ENCODE data around the gene KLHL28.

The KLHL28 gene, protein sequence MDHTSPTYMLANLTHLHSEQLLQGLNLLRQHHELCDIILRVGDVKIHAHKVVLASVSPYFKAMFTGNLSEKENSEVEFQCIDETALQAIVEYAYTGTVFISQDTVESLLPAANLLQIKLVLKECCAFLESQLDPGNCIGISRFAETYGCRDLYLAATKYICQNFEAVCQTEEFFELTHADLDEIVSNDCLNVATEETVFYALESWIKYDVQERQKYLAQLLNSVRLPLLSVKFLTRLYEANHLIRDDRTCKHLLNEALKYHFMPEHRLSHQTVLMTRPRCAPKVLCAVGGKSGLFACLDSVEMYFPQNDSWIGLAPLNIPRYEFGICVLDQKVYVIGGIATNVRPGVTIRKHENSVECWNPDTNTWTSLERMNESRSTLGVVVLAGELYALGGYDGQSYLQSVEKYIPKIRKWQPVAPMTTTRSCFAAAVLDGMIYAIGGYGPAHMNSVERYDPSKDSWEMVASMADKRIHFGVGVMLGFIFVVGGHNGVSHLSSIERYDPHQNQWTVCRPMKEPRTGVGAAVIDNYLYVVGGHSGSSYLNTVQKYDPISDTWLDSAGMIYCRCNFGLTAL

DNA sequence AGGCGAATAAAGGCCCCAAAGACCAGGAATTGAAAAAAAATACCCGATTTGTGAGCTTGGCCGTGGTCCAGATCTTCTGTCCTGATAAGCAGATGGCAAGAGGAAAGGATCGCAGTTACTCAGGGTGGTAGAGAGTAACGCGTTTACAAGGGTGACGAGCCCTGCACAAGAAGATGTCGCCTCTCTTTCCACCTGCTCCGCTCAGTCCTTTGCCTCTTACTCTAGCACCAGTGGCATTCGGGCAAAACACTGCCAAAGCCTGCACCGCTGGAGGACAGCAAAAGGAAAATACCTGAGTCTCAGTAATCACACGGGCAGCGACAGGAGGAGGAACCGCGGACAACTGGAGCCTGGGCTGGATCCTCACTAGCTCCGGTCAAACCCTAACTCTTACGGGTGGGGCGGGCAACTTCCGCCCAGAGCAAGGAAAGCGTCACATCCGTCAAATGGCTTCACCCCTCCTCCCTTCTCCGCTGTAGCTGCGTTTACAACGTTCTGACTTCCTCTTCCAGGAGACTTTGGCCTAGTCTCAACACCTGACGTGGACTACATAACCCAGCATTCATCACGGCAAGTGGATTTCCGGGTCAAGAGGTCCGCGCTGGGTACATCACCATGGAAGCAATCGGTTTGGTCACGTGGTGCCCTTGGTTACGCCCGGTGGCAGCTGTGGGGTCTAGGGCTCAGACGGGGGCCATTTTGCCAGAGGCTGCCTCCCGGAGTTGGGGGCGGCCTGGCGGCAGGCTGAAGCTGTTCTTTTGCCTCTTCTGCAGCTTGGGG, at the start of gene KLHL28, which contains the start of gene TOGARAM1:
Gene KLHL28 (minus strand): TSS at position 394 of the 780 bp plus-strand sequence. CDS start 16,019 bp downstream, outside the sequence.
Gene TOGARAM1 (plus strand): TSS at position 637 of the 780 bp plus-strand sequence. CDS start 232 bp downstream, outside the sequence.
- DNase-seq = peak; percentile 98 to 100

DNA sequence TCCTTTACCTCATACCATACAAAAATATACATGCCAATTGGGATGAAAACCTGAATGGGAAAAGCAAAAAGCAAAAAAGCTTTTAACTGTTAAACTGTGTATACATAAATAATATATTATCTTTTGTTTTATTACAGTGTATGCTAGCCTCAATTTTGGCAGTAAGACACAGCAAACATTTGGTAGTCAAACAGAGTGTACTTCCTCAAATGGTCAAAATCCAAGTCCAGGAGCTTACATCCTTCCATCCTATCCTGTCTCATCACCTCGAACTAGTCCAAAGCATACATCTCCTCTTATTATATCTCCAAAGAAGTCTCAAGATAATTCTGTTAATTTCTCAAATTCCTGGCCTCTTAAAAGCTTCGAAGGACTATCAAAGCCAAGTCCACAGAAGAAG, 42.2 kb upstream of the KLHL28 start:
- no peak for DNase-seq

DNA sequence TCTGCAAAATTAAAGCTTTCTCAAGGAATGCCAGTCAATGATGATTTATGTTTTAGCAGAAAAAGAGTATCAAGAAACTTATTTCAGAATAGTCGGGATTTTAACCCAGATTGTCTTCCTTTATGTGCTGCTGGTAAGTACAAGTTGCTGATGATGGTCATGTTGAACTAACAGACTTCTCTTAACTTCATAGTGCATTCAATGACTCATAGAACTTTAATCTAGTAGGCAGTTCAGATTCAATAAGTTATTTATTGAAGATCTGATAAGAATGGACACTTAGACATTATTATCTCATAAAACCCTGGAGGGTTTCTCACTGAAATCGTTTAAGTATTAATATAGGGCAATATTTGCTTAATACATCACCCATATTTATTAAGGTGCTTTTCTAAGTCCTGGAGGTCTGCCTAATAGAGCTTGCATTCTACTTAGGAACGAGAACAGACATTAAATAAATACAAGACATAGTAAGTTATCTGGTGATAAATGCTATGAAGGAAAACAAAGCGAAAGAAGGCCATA, 34.1 kb upstream of the KLHL28 start:
- DNase-seq = no peak

DNA sequence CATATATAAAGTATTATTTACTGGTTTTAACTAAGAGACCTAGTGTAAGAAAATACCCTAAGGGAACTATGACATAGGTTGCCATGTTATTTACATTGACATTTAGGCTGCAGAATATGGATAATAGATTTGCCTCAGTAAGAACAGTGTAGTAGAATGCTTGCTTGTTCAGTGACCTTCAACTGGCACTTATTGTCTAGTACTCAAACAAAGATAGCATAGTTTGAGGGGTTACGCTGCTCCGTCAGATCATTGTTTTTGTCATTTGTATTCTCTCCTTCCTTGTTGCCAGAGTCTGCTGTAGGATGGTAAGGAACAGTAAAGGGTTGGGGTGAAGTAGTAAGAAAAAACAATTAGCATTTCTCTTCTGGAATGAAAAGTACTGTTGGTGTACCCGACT, 33.4 kb upstream of the KLHL28 start:
- no peak for DNase-seq

DNA sequence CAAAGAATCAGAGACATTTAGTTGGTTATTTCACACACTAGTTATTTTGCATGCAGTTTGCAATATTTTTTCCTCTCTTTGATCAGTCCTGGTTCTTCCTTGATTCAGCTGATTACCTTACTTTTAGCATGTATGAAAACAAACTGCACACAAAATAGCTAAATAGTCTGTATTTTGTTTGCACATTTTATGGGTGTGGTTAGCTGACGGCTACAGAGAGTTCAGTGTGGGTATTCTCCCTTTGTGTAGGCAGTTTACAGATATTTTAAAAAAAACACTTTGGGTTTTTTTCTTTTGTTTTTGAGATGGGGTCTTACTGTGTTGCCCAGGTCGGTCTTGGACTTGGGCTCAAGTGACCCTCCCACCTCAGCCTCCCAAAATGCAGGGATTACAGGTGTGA, 28.8 kb upstream of the KLHL28 start:
- DNase-seq = no peak

DNA sequence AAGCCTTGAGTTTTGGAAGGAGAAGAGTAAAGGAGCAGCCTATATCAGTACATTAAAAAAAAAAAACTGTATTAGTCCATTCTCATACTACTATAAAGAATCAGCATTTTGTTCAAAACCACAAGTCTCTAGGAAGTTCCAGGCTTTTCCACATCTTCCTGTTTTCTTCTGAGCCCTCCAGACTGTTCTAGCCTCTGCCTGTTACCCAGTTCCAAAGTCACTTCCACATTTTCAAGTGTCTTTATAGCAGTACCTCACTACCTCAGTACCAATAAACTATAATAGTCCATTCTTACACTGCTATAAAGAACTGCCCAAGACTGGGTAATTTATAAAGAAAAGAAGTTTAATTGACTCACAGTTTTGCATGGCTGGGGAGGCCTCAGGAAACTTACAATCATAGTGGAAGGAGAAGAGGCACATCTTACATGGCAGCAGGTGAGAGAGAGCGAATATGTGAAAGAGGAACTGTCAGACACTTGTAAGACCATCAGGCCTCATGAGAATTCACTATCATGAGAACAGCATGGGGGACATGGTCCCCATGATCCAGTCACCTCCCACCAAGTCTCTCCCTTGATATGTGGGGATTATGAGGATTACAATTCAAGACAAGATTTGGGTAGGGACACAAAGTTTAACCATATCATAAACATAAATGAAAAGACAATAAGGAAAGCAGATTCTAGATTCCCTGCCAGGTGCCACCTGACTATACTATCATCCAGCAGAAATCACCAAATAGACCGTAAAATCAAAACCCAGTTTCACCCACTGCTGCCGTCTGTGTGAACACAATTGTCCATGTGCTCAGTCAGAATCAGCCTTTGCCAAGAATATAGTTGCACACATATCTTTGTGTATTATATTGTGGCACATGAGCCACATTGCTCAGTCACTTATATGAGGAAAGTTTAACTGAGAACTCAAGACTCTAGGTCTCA, 28.0 kb upstream of the KLHL28 start:
- DNase-seq = peak; percentile 67 to 69

DNA sequence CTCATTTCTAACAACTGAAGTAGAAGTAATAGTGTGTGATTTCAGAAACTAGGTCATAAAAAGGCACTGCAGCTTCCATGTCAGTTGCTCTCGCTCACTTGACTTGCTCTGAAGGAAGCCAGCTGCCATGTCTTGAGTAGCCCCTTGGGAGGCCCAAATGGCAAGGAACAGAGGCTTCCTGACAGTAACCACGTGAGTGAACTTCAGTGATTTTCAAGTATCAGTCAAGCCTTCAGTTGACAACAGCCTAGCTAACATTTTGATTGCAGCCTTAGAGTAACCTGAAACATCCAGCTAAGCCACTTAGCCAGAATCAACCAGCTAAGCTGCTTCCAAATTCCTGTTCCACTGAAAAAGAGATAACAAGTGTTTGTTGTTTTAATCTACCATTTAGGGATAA, 26.9 kb upstream of the KLHL28 start:
- DNase-seq = no peak

DNA sequence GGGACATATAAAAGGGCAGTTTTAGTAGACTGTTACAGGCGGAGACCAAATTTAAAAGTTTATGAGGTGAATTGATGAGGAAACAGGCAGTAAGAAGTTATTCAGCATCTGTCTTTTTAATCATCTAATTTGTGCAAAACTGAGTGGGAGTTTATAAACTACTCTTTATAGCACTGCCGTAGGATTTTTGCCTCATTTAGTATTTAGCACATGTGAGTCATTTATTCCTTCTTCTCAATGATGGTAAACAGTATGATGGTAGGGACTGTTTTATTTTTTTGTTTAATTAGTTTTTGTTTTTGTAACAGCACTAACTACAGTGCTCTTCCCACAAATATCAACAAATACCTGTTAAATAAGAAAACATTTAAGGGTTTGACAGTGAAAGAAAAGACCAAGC, 20.8 kb upstream of the KLHL28 start:
- DNase-seq = no peak

DNA sequence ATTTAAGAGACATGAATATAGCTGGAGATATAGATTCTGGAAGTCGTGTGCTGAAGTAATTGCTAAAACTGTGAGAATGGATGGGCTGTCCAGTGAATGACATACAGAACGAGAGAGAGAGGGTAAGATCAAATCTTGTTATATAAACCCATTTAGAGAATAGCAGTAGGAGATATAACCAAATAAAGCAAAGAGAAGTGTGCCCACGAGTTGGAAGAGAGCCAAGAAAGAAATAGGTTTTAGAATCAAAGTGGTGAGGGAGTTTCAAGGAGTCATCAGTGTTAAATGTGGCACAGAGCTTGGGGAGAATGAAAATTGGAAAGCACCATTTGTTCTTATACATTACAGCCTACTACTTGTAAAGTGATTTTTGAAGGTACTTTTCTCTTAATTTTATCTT, 19.5 kb upstream of the KLHL28 start:
- no peak for DNase-seq

DNA sequence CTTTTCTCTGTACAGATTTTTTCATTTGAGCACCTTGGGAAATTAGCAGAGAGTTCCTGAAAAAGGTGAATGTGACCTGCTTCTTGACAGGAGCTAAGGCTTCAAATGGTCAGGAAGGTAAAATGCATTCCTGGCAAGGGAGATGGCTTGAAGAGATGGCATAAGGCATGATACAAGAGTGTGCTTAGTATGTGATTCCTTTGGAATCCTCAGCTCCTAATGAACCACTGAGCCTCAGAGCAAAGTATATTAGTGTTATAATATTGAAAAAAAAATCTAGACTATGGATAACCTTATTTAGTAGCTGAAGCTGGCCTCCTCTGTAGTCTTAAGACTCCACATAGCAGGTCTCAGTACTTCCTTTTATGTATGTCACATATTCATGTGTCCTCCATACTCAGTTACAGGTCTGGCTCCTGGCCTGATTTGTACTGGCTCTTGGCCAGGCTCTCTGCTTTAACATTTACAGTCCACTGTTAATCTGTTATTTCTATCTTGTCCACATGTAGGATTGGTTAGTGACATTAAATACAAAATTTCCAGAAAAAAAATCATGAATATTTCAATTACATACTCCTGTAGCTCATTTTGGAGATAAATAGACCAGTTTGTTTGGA, 18.1 kb upstream of the KLHL28 start:
- DNase-seq = no peak

DNA sequence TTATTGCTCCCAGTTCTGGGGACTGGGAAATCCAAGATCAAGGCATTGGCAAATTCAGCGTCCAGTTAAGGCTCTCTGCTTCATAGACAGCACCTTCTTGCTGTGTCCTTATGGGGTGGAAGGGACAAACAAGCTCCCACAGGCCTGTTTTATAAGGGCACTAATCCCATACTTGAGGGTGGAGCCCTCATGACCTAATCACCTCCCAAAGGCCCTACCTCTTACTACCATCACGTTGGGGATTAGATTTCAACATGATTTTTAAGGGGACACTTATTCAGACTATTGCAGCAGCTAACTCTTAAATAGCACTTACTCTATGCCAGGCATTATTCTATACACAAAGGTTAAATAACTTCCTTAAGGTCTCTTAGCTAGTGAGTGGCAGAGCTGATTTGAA, 17.5 kb upstream of the KLHL28 start:
- DNase-seq = no peak

DNA sequence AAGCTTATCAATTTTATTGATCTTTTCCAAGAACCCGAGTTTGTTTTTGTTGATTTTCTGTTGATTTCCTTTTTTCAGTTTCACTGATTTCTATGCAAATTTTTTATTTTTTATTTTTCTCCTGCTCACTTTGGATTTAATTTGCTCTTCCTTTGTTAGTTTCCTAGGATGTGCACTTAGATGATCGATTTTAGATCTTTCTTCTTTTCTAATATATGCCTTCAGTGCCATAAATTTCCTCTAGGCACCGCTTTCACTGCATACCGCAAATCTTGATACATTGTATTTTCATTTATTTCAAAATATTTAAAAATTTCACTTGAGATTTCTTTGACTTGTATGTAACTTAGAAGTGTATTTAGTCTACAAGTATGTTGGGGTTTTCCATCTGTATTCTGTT, 9.7 kb upstream of the KLHL28 start:
- DNase-seq = no peak

DNA sequence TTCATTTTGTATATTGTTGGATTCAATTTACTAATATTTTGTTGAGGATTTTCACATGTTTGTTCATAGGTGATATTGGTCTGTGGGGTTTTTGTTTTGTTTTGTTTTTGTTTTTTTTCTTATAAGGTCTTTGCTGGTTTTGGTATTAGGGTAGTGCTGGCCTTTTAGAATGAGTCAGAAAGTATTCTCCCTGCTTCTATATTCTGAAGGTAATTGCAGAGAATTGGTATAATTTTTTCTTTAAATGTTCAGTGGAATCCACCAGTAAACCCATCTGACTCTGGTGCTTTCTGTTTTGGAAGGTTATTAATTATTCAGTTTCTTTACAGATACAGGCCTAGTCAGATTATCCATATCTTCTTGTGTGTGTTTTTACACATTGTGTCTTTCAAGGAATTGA, 9.2 kb upstream of the KLHL28 start:
- DNase-seq = no peak

DNA sequence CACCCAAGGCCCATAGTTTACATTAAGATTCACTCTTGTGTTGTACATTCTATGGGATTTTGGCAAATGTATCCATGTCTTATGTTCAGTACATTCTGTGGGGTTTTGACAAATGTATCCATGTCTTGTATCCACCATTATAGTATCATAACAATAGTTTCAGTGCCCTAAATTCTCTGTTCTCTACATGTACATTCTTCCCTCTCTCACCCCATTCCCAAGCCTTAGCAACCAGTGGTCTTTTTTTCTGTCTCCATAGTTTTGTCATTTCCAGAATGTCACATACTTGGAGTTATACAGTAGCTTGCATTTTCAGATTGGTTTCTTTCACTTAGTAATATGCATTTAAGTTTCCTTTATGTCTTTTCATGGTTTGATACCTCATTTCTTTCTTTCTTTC, 7.0 kb upstream of the KLHL28 start:
- no peak for DNase-seq

DNA sequence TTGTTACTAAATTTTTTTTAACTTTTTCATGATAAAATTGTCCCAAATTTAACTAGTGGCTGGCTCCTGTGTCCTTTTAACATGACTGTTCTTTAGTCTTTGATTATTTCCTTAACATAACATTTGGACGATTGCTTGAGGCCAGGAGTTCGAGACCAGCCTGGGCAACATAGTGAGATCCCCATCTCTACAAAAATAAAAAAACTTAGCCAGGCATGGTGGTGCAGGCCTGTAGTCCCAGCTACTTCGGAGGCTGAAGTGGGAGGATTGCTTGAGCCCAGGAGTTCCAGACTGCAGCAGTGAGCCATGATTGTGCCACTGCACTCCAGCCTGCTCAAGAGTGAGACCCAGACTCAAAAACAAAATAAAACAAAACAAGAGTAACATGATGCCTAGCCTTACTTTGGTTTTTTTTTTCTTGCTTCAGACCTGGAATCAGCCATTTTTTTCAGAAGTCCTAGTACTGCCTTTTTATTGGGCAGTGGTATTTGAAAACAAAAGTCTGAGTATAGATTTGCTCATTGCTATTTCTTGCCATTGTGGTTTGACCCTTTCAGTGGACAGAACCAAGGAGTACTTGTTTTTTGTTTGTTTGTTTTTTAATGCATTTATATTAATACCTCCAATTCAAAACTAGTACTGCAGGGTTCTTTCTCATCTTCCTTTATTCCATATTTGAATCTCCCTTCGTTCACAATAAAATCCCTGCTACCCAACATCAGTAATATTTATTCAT, 5.0 kb upstream of the KLHL28 start:
- DNase-seq = no peak

DNA sequence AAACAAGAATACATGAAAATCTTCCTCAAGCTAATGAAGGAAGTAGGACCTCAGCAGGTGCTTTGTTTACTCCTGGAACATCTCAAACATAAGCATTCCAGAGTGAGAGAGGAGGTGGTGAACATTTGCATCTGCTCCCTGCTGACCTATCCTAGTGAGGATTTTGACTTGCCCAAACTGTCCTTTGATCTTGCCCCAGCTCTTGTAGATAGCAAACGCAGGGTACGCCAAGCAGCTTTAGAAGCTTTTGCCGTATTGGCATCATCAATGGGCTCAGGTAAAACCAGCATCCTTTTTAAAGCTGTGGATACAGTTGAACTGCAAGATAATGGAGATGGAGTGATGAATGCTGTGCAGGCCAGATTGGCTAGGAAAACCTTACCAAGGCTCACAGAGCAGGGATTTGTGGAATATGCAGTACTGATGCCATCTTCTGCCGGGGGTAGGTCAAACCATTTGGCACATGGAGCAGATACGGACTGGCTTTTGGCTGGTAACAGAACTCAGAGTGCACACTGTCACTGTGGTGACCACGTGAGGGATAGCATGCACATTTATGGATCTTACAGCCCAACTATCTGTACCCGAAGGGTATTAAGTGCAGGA, 2.1 kb upstream of the KLHL28 start:
- DNase-seq = no peak

DNA sequence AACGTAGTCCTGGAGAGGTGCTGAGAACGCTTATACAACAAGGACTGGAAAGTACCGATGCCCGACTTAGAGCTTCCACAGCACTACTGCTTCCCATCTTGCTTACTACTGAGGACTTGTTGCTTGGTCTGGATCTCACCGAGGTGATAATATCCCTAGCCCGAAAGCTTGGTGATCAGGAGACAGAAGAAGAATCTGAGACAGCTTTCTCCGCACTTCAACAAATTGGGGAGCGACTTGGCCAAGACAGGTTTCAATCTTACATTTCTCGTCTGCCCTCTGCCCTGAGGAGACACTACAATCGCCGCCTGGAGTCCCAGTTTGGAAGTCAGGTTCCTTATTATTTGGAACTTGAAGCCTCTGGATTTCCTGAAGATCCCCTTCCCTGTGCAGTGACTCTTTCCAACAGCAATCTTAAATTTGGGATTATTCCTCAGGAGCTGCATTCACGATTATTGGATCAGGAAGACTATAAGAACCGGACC, 1.3 kb upstream of the KLHL28 start:
- DNase-seq = peak in 1 of 2 donors; percentile 7

DNA sequence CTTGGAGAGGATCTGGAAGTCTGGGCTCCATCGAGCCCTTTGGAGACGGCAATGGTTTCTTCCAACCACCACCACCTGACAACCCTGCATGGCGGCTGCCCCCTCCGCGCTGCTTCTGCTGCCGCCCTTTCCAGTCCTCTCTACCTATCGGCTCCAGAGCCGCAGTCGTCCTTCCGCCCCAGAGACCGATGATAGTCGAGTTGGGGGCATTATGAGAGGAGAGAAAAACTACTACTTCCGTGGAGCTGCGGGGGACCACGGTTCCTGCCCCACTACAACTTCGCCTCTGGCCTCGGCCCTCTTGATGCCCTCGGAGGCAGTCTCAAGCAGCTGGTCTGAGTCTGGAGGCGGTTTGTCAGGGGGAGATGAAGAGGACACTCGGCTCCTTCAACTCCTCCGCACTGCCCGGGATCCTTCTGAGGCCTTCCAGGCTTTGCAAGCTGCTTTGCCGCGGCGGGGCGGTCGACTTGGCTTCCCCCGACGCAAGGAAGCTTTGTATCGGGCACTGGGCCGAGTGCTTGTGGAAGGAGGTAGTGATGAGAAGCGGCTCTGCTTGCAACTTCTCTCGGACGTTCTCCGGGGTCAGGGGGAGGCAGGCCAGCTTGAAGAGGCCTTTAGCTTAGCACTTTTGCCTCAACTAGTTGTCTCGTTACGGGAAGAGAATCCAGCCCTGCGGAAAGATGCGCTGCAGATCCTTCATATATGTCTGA, 742 bp upstream of the KLHL28 start:
- DNase-seq = peak; percentile 13 to 32

DNA sequence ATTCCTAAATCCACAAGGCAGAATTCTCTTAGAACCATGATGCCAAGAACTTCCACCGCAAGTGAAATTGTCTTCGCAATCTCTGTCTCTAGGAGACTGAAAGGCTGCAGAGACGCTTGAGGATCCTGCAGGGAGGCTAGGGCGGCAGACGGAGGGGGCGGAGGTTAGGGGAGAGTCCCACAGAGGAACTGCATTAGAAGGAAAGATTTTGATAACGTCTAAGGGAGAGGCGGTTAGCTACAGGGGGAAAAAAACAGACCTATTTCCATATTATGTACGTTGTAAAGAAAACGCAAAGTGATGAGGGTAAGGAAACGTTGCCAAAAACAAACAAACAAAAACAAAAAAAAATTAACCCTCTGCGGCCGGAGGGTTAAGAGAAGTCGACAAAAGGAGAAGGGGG, 595 bp downstream of the KLHL28 start:
- DNase-seq = peak; percentile 77

DNA sequence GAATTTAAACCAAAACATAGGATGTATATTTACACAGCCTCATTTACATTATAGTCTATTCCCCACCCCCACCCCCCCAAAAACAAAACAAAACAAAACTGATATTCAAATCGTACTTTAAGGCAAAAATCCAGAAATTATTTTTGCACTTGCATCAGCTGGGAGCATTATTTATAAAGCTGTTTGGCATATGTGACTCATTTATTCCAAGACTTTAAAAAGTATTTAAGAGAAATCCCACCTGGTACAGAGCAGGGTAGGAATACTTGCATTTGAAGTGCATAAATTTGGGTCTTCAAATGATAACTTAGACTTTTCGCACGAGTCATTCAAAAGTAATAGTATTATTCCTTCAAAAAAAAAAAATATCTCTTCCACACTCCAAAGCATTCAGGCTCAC, 1.1 kb downstream of the KLHL28 start:
- DNase-seq = no peak

All from inflammatory macrophage treated with lipopolysaccharide for 1 hour (primary cell).